Measurements from ENCODE around the gene KIF1C. TPM values are rescaled to one million over a fixed set of nuclear protein-coding genes. Genes with fewer than 3 reads are reported as not detected.

KIF1C gene
- total RNA-seq, 2 donors from 2014 or later = 113 to 152 TPM

- ATAC-seq (ENCODE audit: insufficient number of reproducible peaks, low FRiP score, low read depth) = peak; percentile 3
- no peak for DNase-seq (ENCODE audit: low spot score)
These were observed 11.3 kb upstream of the KIF1C start for GRCh38 chr17:4986403-4986802.

DNA sequence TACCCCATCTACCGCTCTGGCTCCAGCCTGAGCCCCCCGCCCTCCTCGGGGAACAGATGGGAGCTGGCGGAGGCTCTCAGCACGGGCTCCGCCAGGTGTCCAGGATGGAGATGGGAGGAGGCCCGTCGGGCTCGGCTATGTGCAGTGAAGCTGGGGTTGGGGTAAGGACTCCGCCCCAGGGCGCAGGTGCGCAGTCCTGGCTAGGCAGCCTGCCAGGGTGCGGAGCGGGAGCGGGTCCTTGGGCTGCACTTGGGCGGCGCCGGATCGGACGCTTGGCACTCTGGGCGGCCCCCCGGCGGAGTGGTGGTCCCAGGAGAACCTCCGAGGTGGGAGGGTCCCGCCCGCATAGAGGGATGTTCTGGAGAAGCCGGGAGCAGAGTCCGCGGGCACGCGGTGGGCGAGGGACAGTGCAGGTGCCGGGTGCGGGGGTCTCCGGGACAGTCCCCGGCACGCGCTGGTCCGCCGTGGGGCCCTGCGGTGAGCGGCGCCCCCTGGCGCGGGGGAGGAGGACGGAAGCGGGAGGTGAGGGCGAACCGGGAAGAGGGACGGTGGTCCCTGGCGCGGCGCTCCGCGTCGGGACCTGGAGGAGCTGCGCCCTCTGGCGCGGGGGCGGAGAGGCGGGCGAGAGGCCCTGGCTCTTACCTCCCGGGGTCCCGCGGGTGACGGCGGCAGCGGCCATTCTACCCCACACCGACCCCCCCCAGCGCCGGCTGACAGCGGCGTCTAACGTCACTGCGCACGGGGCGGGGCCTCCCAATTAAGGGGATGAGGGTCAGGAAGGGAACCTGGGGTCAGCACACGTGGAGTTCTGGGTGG, 10.6 kb upstream of the KIF1C start, which contains the start of gene CAMTA2:
Gene CAMTA2, minus strand, starts transcription at position 725 of the 816 bp plus-strand sequence. CDS start 1,453 bp downstream, outside the sequence.
- peak; percentile 64 for ATAC-seq (ENCODE audit: insufficient number of reproducible peaks, low FRiP score, low read depth)
- Histone ChIP-seq H3K36me3 (peaks cover 6% of the 10 kb centered on the region), H3K4me3 (peak within 1 kb of the TSS; percentile 82), H3K4me1 (ENCODE audit: control insufficient read depth in 1 of 2, low read depth in 2 of 2) (peaks cover 10 to 30% of the 10 kb centered on the region in 2 donors), H3K27ac (peak within 1 kb of the TSS; percentile 89 to 91), H3K9me3 (no peaks in the 10 kb centered on the region), H3K27me3 (replicated peaks; ENCODE audit: insufficient read depth) (no peaks in the 10 kb centered on the region)
- peak; percentile 66 for TF ChIP-seq CTCF (IDR thresholded peaks at IDR 0.05)
- peak; percentile 75 for DNase-seq (ENCODE audit: low spot score)

More at GRCh38 chr17:4986403-4986802, 11.3 kb upstream of the KIF1C start:
- Histone ChIP-seq H3K36me3 (peaks cover 8% of the 10 kb centered on the region), H3K27ac (peak overlapping the region; percentile 89 to 91), H3K27me3 (replicated peaks; ENCODE audit: insufficient read depth) (no peaks in the 10 kb centered on the region), H3K4me3 (peak overlapping the region; percentile 82), H3K9me3 (no peaks in the 10 kb centered on the region), H3K4me1 (ENCODE audit: control insufficient read depth in 1 of 2, low read depth in 2 of 2) (peaks cover 10 to 30% of the 10 kb centered on the region in 2 donors)
- TF ChIP-seq CTCF (IDR thresholded peaks at IDR 0.05) = no peak

- DNase-seq (ENCODE audit: low spot score) (no peak), ATAC-seq (ENCODE audit: insufficient number of reproducible peaks, low FRiP score, low read depth) (no peak)
- Histone ChIP-seq H3K27ac (peak overlapping the region; percentile 89 to 91), H3K36me3 (no peaks in the 10 kb centered on the region), H3K27me3 (replicated peaks; ENCODE audit: insufficient read depth) (no peaks in the 10 kb centered on the region), H3K9me3 (no peaks in the 10 kb centered on the region), H3K4me1 (ENCODE audit: control insufficient read depth in 1 of 2, low read depth in 2 of 2) (peaks cover 10 to 30% of the 10 kb centered on the region in 2 donors), H3K4me3 (peak overlapping the region; percentile 82)
- no peak for TF ChIP-seq CTCF (IDR thresholded peaks at IDR 0.05)
These were observed 9.8 kb upstream of the KIF1C start for GRCh38 chr17:4987767-4988567.

GRCh38 chr17:4994081-4994595, 3.6 kb upstream of the KIF1C start:
- no peak for ATAC-seq (ENCODE audit: insufficient number of reproducible peaks, low FRiP score, low read depth)
- DNase-seq (ENCODE audit: low spot score) = no peak
- no peak for TF ChIP-seq CTCF (IDR thresholded peaks at IDR 0.05)

More at GRCh38 chr17:4994081-4994595, 3.6 kb upstream of the KIF1C start:
- Histone ChIP-seq H3K9me3 (no peaks in the 10 kb centered on the region), H3K27ac (no peak overlapping the region), H3K4me1 (ENCODE audit: control insufficient read depth in 1 of 2, low read depth in 2 of 2) (peaks cover 3 to 14% of the 10 kb centered on the region in 2 donors), H3K27me3 (replicated peaks; ENCODE audit: insufficient read depth) (no peaks in the 10 kb centered on the region), H3K36me3 (no peaks in the 10 kb centered on the region), H3K4me3 (no peak overlapping the region)

Measured in thoracic aorta (tissue), 2 donors.